GM06990 (cell line): Measurements from ENCODE around the gene TULP4.

Source experiments
- DNase-seq: peaks from one replicate; pipeline ENCODE4 v3.0.0-alpha.2; 2011; ENCODE audit not compliant: insufficient read length; ENCODE audit errors: extremely low read depth
- H3K27me3 ChIP-seq: replicated peaks from 2 replicates; pipeline ENCODE4 v1.6.0; 2011; ENCODE audit warnings: low read length; ENCODE audit not compliant: control insufficient read depth, insufficient read depth
- H3K36me3 ChIP-seq: 2 replicates; pipeline ENCODE4 v1.5.1; 2011; ENCODE audit warnings: low read length; ENCODE audit not compliant: control insufficient read depth, insufficient read depth
- H3K4me3 ChIP-seq: replicated peaks from 2 replicates; pipeline ENCODE4 v1.5.1; 2011; ENCODE audit warnings: low read depth, mild to moderate bottlenecking, control low read depth, low read length
- CTCF ChIP-seq: IDR thresholded peaks from 2 replicates; pipeline ENCODE4 v1.5.1; 2011; ENCODE audit warnings: low read length, control low read depth, mild to moderate bottlenecking, inconsistent platforms; ENCODE audit not compliant: insufficient read depth, poor library complexity, severe bottlenecking

TULP4 gene, protein sequence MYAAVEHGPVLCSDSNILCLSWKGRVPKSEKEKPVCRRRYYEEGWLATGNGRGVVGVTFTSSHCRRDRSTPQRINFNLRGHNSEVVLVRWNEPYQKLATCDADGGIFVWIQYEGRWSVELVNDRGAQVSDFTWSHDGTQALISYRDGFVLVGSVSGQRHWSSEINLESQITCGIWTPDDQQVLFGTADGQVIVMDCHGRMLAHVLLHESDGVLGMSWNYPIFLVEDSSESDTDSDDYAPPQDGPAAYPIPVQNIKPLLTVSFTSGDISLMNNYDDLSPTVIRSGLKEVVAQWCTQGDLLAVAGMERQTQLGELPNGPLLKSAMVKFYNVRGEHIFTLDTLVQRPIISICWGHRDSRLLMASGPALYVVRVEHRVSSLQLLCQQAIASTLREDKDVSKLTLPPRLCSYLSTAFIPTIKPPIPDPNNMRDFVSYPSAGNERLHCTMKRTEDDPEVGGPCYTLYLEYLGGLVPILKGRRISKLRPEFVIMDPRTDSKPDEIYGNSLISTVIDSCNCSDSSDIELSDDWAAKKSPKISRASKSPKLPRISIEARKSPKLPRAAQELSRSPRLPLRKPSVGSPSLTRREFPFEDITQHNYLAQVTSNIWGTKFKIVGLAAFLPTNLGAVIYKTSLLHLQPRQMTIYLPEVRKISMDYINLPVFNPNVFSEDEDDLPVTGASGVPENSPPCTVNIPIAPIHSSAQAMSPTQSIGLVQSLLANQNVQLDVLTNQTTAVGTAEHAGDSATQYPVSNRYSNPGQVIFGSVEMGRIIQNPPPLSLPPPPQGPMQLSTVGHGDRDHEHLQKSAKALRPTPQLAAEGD (N-terminal part only)

GRCh38 chr6:158312165-158312564 lies at the start of gene TULP4:
TSS of gene TULP4 (plus strand) at chr6:158312465. CDS start at chr6:158314017, 1,552 bp downstream.
- Histone ChIP-seq H3K27me3 (no peaks in the 10 kb centered on the region), H3K4me3 (no peak within 1 kb of the TSS), H3K36me3 (peaks cover 5% of the 10 kb centered on the region)
- no peak for TF ChIP-seq CTCF
- DNase-seq: no peak

DNA sequence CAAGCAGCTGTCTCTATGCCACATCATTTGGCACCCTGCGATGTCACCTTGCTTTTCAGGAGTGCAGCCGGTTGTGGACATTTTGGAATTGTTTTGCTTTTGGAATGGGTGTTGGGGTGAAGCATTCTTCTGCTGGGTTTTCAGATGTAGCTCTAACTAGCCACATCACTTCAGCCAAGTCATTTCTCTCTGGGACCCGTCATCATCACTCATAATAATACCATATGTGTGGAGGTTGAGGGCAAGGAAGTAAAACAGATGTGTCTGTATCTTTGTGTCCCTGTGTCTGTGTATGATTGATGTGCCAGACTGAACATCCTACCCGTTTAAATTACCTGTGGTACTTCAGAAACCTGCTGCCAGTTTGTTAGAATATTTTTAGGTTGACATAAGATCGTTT lies 49.5 kb upstream of the TULP4 start:
- H3K36me3 ChIP-seq: peaks cover 5% of the 10 kb centered on the region
- no peaks in the 10 kb centered on the region for H3K27me3 ChIP-seq
- DNase-seq: no peak
- no peak overlapping the region for H3K4me3 ChIP-seq
- TF ChIP-seq CTCF: no peak

GRCh38 chr6:158264180-158264579 lies 48.1 kb upstream of the TULP4 start:
- no peaks in the 10 kb centered on the region for H3K27me3 ChIP-seq
- H3K4me3 ChIP-seq: no peak overlapping the region
- H3K36me3 ChIP-seq: peaks cover 5% of the 10 kb centered on the region
- DNase-seq: no peak
- no peak for TF ChIP-seq CTCF

GRCh38 chr6:158266131-158266530 lies 46.1 kb upstream of the TULP4 start:
- H3K27me3 ChIP-seq: no peaks in the 10 kb centered on the region

More at GRCh38 chr6:158266131-158266530, 46.1 kb upstream of the TULP4 start:
- DNase-seq: no peak
- no peak for TF ChIP-seq CTCF
- Histone ChIP-seq H3K36me3 (peaks cover 5% of the 10 kb centered on the region), H3K4me3 (no peak overlapping the region)
